HG03196 (cell line): ENCODE measurements around the gene PCDHB12.

Source experiments
- ATAC-seq: cut with Tn5 transposase; IDR thresholded peaks from one replicate; pipeline ENCODE4 v1.9.1; 2021; ENCODE audit not compliant: unreplicated experiment

The PCDHB12 gene

GRCh38 chr5:141260458-141261237 lies 52.1 kb downstream of the PCDHB12 start:
- ATAC-seq = no peak

GRCh38 chr5:141261238-141261546 lies 52.7 kb downstream of the PCDHB12 start:
- no peak for ATAC-seq
